OCI-LY7 (cell line): ENCODE measurements around the gene VGLL3. TPM values are rescaled to one million over a fixed set of nuclear protein-coding genes. Genes with fewer than 3 reads are reported as not detected.

Experiments used
- BruUV-seq: library from RNA; stranded (reverse); fragments of 400-500 nt; replicated peaks from 2 replicates; lab custom pipeline; 2021; lab: Mats Ljungman, UMichigan
- CTCF ChIA-PET: fragments of 300-600 bp; sonication (Branson Sonifier 250); formaldehyde crosslinking; loops from one replicate; lab custom pipeline; 2022; ENCODE audit warnings: antibody characterized with exemption; ENCODE audit not compliant: unreplicated experiment; lab: Charles Lee
- POLR2A ChIA-PET: fragments of 300-600 bp; sonication (Branson Sonifier 250); formaldehyde crosslinking; loops from one replicate; lab custom pipeline; 2022; ENCODE audit warnings: antibody characterized with exemption; lab: Charles Lee
- DNase-seq: peaks from one replicate; pipeline ENCODE4 v3.0.0-alpha.2; 2015; ENCODE audit warnings: low spot score
- H2AFZ ChIP-seq: fragments of 200-600 bp; sonication (generic), shearing (Covaris generic); 2 replicates; pipeline ENCODE4 v1.6.1; 2014; ENCODE audit warnings: mild to moderate bottlenecking, antibody characterized with exemption, low read length, moderate library complexity
- H3K27ac ChIP-seq: fragments of 200-600 bp; sonication (generic); 2 replicates; pipeline ENCODE4 v1.5.1; 2014; ENCODE audit warnings: mixed run types, low read depth, mild to moderate bottlenecking, moderate library complexity, low read length, inconsistent platforms; ENCODE audit not compliant: poor library complexity, severe bottlenecking
- H3K36me3 ChIP-seq: fragments of 200-600 bp; sonication (generic); 2 replicates; pipeline ENCODE4 v1.6.1; 2014; ENCODE audit warnings: mild to moderate bottlenecking, antibody characterized with exemption, low read length, moderate library complexity, mixed read lengths; ENCODE audit not compliant: insufficient read depth
- H3K4me1 ChIP-seq: fragments of 200-600 bp; sonication (generic); 2 replicates; pipeline ENCODE4 v1.5.1; 2014; ENCODE audit warnings: mild to moderate bottlenecking, low read length; ENCODE audit not compliant: insufficient read depth, poor library complexity, severe bottlenecking
- H3K4me2 ChIP-seq: fragments of 200-600 bp; sonication (generic); 2 replicates; pipeline ENCODE4 v1.6.1; 2014; ENCODE audit warnings: mild to moderate bottlenecking, low read length
- H3K4me3 ChIP-seq: fragments of 200-600 bp; sonication (generic); 2 replicates; pipeline ENCODE4 v1.5.1; 2014; ENCODE audit warnings: mild to moderate bottlenecking, low read depth, low read length; ENCODE audit not compliant: poor library complexity, severe bottlenecking
- H3K79me2 ChIP-seq: fragments of 200-600 bp; sonication (generic); 2 replicates; pipeline ENCODE4 v1.6.1; 2016; ENCODE audit warnings: low read depth, mild to moderate bottlenecking, low read length, moderate library complexity, mixed read lengths; ENCODE audit not compliant: insufficient read depth
- H3K9me2 ChIP-seq: fragments of 200-600 bp; sonication (generic); 2 replicates; pipeline ENCODE4 v1.6.1; 2016; ENCODE audit warnings: mild to moderate bottlenecking, low read length, mixed read lengths; ENCODE audit not compliant: insufficient read depth
- H3K9me3 ChIP-seq: fragments of 200-600 bp; sonication (generic); 2 replicates; pipeline ENCODE4 v1.6.1; 2014; ENCODE audit warnings: mild to moderate bottlenecking, mixed run types, low read length, mixed read lengths
- H4K20me1 ChIP-seq: fragments of 200-600 bp; sonication (generic); 2 replicates; pipeline ENCODE4 v1.6.1; 2014; ENCODE audit warnings: mild to moderate bottlenecking, antibody characterized with exemption, low read length, moderate library complexity, mixed read lengths; ENCODE audit not compliant: insufficient read depth
- EZH2phosphoT487 ChIP-seq: fragments of 200-600 bp; sonication (generic); IDR thresholded peaks from 2 replicates; pipeline ENCODE4 v1.6.1; 2018; ENCODE audit warnings: low read depth, borderline replicate concordance, mild to moderate bottlenecking, mixed run types, antibody characterized with exemption, low read length, moderate library complexity, mixed read lengths
- intact Hi-C: fragments of 100-400 bp; cut with micrococcal nuclease; formaldehyde crosslinking; loops from one replicate; pipeline ENCODE4 v1.10.0; 2022; ENCODE audit not compliant: unreplicated experiment
- total RNA-seq, 2 experiments: library from RNA; depleted of rRNA in 1 of 2; stranded (reverse); fragments of >200 nt in 1 of 2; shearing (Covaris generic) in 1 of 2; gene quantifications; 2 replicates each; pipeline ENCODE4 v1.2.3, GENCODE V29; 2014 to 2022
- TF ChIP-seq, protein P1 (sequence below): fragments of 200-600 bp; sonication (generic); conservative IDR thresholded peaks from 2 replicates; pipeline ENCODE4 v1.5.1; 2014; ENCODE audit warnings: mild to moderate bottlenecking, antibody characterized with exemption, low read length, moderate library complexity, mixed read lengths

Gene VGLL3
- total RNA-seq, 2 experiments from 2014 or later = not detected

DNA sequence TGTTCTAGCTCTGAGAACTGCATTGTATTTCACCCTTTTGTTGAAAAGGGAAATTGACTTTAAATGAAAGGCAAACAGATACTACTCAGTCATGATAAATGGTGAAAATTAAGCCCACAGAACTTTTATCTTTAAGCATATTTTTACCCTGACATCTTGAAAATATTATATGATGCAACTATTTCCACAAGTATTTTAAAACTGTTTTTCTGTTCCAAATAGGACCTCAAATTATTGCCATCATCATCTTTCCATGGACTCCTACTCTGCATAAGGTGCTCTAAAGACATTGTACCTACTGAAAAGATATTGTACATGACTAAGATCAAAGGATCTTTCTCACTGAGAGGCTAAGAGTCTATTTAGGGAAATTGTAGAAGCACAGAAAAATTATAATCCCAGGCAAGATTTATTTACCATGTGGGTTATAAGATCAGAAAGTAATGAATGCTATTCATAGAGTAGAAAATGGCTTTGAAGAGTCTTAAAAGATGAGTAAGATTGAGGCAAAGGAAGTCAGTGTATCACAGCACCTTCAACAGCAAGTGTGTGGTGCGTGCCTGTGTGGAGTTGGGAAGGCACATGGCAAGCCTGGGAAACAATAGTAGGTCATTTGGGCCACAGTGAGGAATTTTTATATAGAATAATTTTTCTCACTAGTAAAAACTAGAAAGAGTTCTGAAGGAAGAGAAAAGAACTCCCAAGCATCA lies 68.8 kb downstream of the VGLL3 start:
- Histone ChIP-seq H4K20me1 (no peaks in the 10 kb centered on the region), H3K4me3 (no peak overlapping the region), H3K4me1 (no peaks in the 10 kb centered on the region), H3K9me2 (no peaks in the 10 kb centered on the region), H3K36me3 (no peaks in the 10 kb centered on the region), H3K79me2 (no peaks in the 10 kb centered on the region), H3K4me2 (no peak overlapping the region), H3K27ac (no peak overlapping the region), H3K9me3 (no peaks in the 10 kb centered on the region), H2AFZ (no peak overlapping the region)
- intact Hi-C loops = no loop called here
- CTCF ChIA-PET = no interaction called here
- DNase-seq = no peak
- BruUV-seq = no TSS peak
- TF ChIP-seq, protein P1, sequence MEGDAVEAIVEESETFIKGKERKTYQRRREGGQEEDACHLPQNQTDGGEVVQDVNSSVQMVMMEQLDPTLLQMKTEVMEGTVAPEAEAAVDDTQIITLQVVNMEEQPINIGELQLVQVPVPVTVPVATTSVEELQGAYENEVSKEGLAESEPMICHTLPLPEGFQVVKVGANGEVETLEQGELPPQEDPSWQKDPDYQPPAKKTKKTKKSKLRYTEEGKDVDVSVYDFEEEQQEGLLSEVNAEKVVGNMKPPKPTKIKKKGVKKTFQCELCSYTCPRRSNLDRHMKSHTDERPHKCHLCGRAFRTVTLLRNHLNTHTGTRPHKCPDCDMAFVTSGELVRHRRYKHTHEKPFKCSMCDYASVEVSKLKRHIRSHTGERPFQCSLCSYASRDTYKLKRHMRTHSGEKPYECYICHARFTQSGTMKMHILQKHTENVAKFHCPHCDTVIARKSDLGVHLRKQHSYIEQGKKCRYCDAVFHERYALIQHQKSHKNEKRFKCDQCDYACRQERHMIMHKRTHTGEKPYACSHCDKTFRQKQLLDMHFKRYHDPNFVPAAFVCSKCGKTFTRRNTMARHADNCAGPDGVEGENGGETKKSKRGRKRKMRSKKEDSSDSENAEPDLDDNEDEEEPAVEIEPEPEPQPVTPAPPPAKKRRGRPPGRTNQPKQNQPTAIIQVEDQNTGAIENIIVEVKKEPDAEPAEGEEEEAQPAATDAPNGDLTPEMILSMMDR = no peak
- no peak for TF ChIP-seq EZH2phosphoT487
- POLR2A ChIA-PET = no interaction called here

DNA sequence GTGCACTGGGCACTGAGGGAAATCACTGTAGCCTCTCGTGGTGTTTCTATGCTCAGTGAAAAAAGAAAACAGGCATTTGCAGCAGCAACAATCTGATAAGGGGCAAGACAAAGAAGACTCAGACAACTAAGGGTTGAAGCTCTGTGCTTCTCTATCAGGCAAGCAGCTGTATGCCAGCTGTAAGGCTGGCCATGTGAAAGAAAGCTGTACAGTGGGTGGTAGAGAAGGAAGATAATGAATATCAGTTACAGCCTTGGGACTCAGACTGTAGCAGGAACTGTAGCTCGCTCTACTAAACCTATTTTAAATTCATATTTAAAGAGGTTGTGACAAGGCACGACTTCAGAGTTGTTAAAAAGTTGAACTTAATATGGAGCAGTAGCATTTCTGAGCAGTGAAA lies 76.3 kb downstream of the VGLL3 start:
- CTCF ChIA-PET = no interaction called here
- no peaks in the 10 kb centered on the region for H3K4me1 ChIP-seq
- no peak overlapping the region for H3K4me2 ChIP-seq
- no peak overlapping the region for H2AFZ ChIP-seq
- BruUV-seq = no TSS peak
- DNase-seq = no peak
- H3K9me3 ChIP-seq = no peaks in the 10 kb centered on the region
- POLR2A ChIA-PET = no interaction called here
- H3K79me2 ChIP-seq = no peaks in the 10 kb centered on the region
- no peaks in the 10 kb centered on the region for H3K9me2 ChIP-seq
- H3K27ac ChIP-seq = no peak overlapping the region
- no peaks in the 10 kb centered on the region for H3K36me3 ChIP-seq
- TF ChIP-seq, protein P1 = no peak
- TF ChIP-seq EZH2phosphoT487 = no peak
- no peaks in the 10 kb centered on the region for H4K20me1 ChIP-seq
- H3K4me3 ChIP-seq = no peak overlapping the region
- intact Hi-C loops = loop anchor here (10.0 kb wide), 1 partner anchor 200 kb away; no protein-coding TSS in a partner anchor

DNA sequence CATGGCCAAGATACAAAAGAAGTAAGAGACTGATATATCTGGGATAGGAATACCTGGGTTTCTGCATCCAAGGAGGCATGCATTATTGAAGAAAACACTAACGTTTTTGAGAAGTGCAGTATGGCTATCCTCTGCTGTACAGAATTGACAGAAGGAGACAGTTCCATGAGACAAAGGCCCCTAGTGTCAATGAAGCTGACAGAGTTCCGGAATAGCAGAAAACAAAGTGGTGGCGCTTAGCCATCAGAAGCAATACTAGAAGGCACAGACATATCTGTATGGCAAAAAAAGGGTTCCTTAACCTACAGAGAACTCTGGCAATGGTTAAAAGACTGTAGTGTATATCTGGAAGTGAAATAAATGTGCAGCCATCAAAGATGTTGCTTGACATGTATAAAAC lies 77.8 kb downstream of the VGLL3 start:
- intact Hi-C loops = loop anchor here (10.0 kb wide), 1 partner anchor 198 kb away; no protein-coding TSS in a partner anchor
- no peaks in the 10 kb centered on the region for H3K4me1 ChIP-seq

More for the DNA sequence above, 77.8 kb downstream of the VGLL3 start:
- no peak overlapping the region for H2AFZ ChIP-seq
- H3K4me3 ChIP-seq = no peak overlapping the region
- BruUV-seq = no TSS peak
- no peaks in the 10 kb centered on the region for H3K36me3 ChIP-seq
- ChIA-PET POLR2A (no interaction called here), CTCF (no interaction called here)
- H3K4me2 ChIP-seq = no peak overlapping the region
- TF ChIP-seq, protein P1 = no peak
- no peak for TF ChIP-seq EZH2phosphoT487
- no peaks in the 10 kb centered on the region for H3K9me2 ChIP-seq
- H4K20me1 ChIP-seq = no peaks in the 10 kb centered on the region
- no peaks in the 10 kb centered on the region for H3K9me3 ChIP-seq
- H3K27ac ChIP-seq = no peak overlapping the region
- no peaks in the 10 kb centered on the region for H3K79me2 ChIP-seq
- DNase-seq = no peak
